ENCODE results near the gene ILF2. TPM values are rescaled to one million over a fixed set of nuclear protein-coding genes. Genes with fewer than 3 reads are reported as not detected.

Gene ILF2
- total RNA-seq, 2 experiments from 2014 or later, result 287 to 334 TPM

GRCh38 chr1:153658400-153659174 is 12.2 kb downstream of the ILF2 start, which contains the start of gene SNAPIN:
TSS of gene SNAPIN (plus strand) at chr1:153658703. CDS start at chr1:153658744, 41 bp downstream.
- TF ChIP-seq, protein P1, sequence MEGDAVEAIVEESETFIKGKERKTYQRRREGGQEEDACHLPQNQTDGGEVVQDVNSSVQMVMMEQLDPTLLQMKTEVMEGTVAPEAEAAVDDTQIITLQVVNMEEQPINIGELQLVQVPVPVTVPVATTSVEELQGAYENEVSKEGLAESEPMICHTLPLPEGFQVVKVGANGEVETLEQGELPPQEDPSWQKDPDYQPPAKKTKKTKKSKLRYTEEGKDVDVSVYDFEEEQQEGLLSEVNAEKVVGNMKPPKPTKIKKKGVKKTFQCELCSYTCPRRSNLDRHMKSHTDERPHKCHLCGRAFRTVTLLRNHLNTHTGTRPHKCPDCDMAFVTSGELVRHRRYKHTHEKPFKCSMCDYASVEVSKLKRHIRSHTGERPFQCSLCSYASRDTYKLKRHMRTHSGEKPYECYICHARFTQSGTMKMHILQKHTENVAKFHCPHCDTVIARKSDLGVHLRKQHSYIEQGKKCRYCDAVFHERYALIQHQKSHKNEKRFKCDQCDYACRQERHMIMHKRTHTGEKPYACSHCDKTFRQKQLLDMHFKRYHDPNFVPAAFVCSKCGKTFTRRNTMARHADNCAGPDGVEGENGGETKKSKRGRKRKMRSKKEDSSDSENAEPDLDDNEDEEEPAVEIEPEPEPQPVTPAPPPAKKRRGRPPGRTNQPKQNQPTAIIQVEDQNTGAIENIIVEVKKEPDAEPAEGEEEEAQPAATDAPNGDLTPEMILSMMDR (conservative IDR thresholded peaks at IDR 0.05; ENCODE audit: low read length), result 0 out of 2 replicates have a peak, but pooled peaks have one; percentile 24
- no peak for TF ChIP-seq EZH2phosphoT487 (IDR thresholded peaks at IDR 0.05; ENCODE audit: borderline replicate concordance, low read depth, low read length)
- CTCF ChIA-PET (ENCODE audit: unreplicated experiment), result interaction anchor here (0.5 to 0.6 kb wide), 2 partner anchors 24 to 60 kb away, joined by 3 read pairs; partner anchors contain the start of gene CHTOP
- peak within 1 kb of the TSS; percentile 68 for H3K27ac ChIP-seq (ENCODE audit: low read depth, low read length, poor library complexity, severe bottlenecking)
- peak; percentile 91 for DNase-seq (ENCODE audit: low spot score)
- peak within 1 kb of the TSS; percentile 77 for H2AFZ ChIP-seq (ENCODE audit: low read length)
- no TSS peak for BruUV-seq (replicated peaks)
- peak within 1 kb of the TSS; percentile 94 for H3K4me2 ChIP-seq (ENCODE audit: low read length)
- intact Hi-C loops (cut with micrococcal nuclease; ENCODE audit: unreplicated experiment), result loop anchor here (2.0 to 5.0 kb wide), 3 partner anchors 24 to 86 kb away; partner anchors contain the start of gene CHTOP
- H3K36me3 ChIP-seq (ENCODE audit: insufficient read depth, low read length), result peaks cover 37% of the 10 kb centered on the region
- POLR2A ChIA-PET, result interaction anchor here (0.7 to 1.3 kb wide), 6 partner anchors 8 to 25 kb away, joined by 3 to 5 read pairs (median 4); partner anchors contain the start of gene CHTOP
- peak within 1 kb of the TSS; percentile 96 for H3K4me3 ChIP-seq (ENCODE audit: low read depth, low read length, poor library complexity, severe bottlenecking)
- H4K20me1 ChIP-seq (ENCODE audit: insufficient read depth, low read length), result peaks cover 6% of the 10 kb centered on the region; the same call in 1 of the 2 replicates
- no peaks in the 10 kb centered on the region for H3K9me3 ChIP-seq (ENCODE audit: low read length)
- H3K9me2 ChIP-seq (ENCODE audit: insufficient read depth, low read length), result no peaks in the 10 kb centered on the region
- peaks cover 18% of the 10 kb centered on the region for H3K4me1 ChIP-seq (ENCODE audit: insufficient read depth, low read length, poor library complexity, severe bottlenecking)
- peaks cover 12% of the 10 kb centered on the region for H3K79me2 ChIP-seq (ENCODE audit: insufficient read depth, low read depth, low read length)

DNA sequence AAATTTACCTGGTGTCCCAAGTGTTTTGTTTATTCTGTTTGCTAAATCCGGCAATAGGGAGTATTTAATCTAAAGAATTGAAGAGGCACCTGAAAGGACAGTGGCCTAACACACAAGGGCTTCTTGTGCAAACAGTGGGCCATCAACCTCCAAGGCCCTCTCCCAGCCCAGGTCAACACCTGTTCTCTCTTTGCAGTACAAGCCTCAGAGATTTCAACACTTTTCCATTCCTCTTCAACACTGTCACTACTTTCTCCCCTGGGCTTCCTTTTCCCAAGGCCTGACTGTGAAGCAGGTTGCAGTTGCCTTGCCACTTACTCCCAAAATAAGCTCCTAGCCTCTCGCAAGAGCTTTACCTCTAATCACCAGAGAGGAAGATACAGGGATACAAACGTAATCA is 15.5 kb downstream of the ILF2 start:
- no peak overlapping the region for H3K4me2 ChIP-seq (ENCODE audit: low read length)
- no peaks in the 10 kb centered on the region for H3K9me2 ChIP-seq (ENCODE audit: insufficient read depth, low read length)
- ChIA-PET CTCF (ENCODE audit: unreplicated experiment) (no interaction called here), POLR2A (no interaction called here)
- no peak overlapping the region for H3K4me3 ChIP-seq (ENCODE audit: low read depth, low read length, poor library complexity, severe bottlenecking)
- no peaks in the 10 kb centered on the region for H3K9me3 ChIP-seq (ENCODE audit: low read length)
- peaks cover 5% of the 10 kb centered on the region; the same call in 1 of the 2 replicates for H3K36me3 ChIP-seq (ENCODE audit: insufficient read depth, low read length)
- intact Hi-C loops (cut with micrococcal nuclease; ENCODE audit: unreplicated experiment), result loop anchor here (5.0 kb wide), 1 partner anchor 83 kb away; no protein-coding TSS in a partner anchor
- H3K4me1 ChIP-seq (ENCODE audit: insufficient read depth, low read length, poor library complexity, severe bottlenecking), result peaks cover 18% of the 10 kb centered on the region
- DNase-seq (ENCODE audit: low spot score), result no peak
- H3K79me2 ChIP-seq (ENCODE audit: insufficient read depth, low read depth, low read length), result peaks cover 12% of the 10 kb centered on the region
- TF ChIP-seq EZH2phosphoT487 (IDR thresholded peaks at IDR 0.05; ENCODE audit: borderline replicate concordance, low read depth, low read length), result no peak
- TF ChIP-seq, protein P1 (conservative IDR thresholded peaks at IDR 0.05; ENCODE audit: low read length), result no peak
- H4K20me1 ChIP-seq (ENCODE audit: insufficient read depth, low read length), result peaks cover 6% of the 10 kb centered on the region; the same call in 1 of the 2 replicates
- H2AFZ ChIP-seq (ENCODE audit: low read length), result no peak overlapping the region
- no TSS peak for BruUV-seq (replicated peaks)
- H3K27ac ChIP-seq (ENCODE audit: low read depth, low read length, poor library complexity, severe bottlenecking), result no peak overlapping the region

Data from OCI-LY7 (cell line).